Adipocyte (in vitro differentiated cells): ENCODE results near the gene FMN2.

Source experiments
- DNase-seq: peaks from one replicate; pipeline ENCODE4 v3.0.0-alpha.2; 2015; ENCODE audit warnings: low read depth
- H3K27me3 ChIP-seq: replicated peaks from 2 replicates; pipeline ENCODE4 v1.7.0; 2013; ENCODE audit warnings: mild to moderate bottlenecking, low read length, moderate library complexity; ENCODE audit not compliant: control insufficient read depth, insufficient read depth
- H3K36me3 ChIP-seq: 2 replicates; pipeline ENCODE4 v1.7.0; 2013; ENCODE audit warnings: low read length, mild to moderate bottlenecking, moderate library complexity; ENCODE audit not compliant: control insufficient read depth, insufficient read depth, severe bottlenecking
- H3K4me1 ChIP-seq: 2 replicates; pipeline ENCODE4 v1.7.0; 2013; ENCODE audit warnings: mild to moderate bottlenecking, low read length, moderate library complexity; ENCODE audit not compliant: control insufficient read depth, insufficient read depth
- H3K4me3 ChIP-seq: 2 replicates; pipeline ENCODE4 v1.7.0; 2013; ENCODE audit warnings: mild to moderate bottlenecking, low read length, moderate library complexity
- H3K9ac ChIP-seq: 2 replicates; pipeline ENCODE4 v1.7.0; 2013; ENCODE audit warnings: mild to moderate bottlenecking, low read length, moderate library complexity
- H3K9me3 ChIP-seq: 2 replicates; pipeline ENCODE4 v1.7.0; 2013; ENCODE audit warnings: mild to moderate bottlenecking, low read length, moderate library complexity; ENCODE audit not compliant: control insufficient read depth

The FMN2 gene

DNA sequence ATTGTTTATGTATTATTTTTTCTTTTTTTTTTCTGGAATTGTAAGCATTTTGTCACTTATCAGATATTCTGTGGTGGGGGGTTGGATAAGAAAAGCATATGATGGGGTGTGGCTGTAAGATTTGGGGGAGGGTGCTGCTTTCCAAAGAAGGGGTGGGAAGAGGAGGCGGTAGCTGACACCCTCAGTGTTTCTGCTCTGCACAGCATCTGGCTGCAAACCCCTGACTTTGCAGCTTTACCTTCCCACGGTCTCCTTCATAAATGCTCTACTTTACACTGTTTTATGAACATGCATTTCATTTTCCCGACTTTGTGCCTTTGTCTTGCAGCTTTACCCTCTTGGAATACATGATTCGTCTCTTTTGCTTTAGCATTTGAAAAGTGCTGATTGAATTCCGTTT, 7.6 kb downstream of the FMN2 start:
- Histone ChIP-seq H3K4me3 (no peak overlapping the region), H3K4me1 (peaks cover 16% of the 10 kb centered on the region)

DNA sequence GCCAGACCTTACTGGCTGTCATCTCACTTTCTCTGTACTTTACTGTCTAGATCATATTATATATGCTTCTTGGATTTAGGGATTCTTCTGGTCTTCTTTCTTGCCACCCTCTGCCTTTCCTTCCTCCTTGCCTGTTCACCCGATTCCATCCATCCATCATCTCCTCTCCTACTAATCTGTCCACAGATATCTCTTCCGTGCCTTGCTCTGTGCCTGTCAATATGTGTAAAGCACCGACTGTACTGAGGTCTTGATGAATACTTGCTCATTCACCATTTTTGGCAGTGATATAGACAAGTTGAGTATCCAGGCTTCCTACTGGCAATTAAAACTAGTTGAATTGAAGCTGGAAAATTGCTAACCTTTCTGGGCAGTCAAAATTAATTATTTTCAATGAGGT, 8.1 kb downstream of the FMN2 start:
- no peaks in the 10 kb centered on the region for H3K9me3 ChIP-seq
- H3K9ac ChIP-seq: no peak overlapping the region
- H3K27me3 ChIP-seq: no peaks in the 10 kb centered on the region
- peaks cover 16% of the 10 kb centered on the region for H3K4me1 ChIP-seq
- H3K4me3 ChIP-seq: no peak overlapping the region
- no peaks in the 10 kb centered on the region for H3K36me3 ChIP-seq
- DNase-seq: no peak

More for the DNA sequence above, 7.6 kb downstream of the FMN2 start:
- Histone ChIP-seq H3K9ac (no peak overlapping the region), H3K9me3 (no peaks in the 10 kb centered on the region), H3K36me3 (no peaks in the 10 kb centered on the region), H3K27me3 (no peaks in the 10 kb centered on the region)
- DNase-seq: no peak

- Histone ChIP-seq H3K36me3 (no peaks in the 10 kb centered on the region), H3K4me3 (no peak overlapping the region)
These were observed 8.8 kb downstream of the FMN2 start for GRCh38 chr1:240100371-240100934.

GRCh38 chr1:240101306-240101705, 9.6 kb downstream of the FMN2 start:
- Histone ChIP-seq H3K9ac (no peak overlapping the region), H3K36me3 (no peaks in the 10 kb centered on the region), H3K4me3 (no peak overlapping the region), H3K9me3 (no peaks in the 10 kb centered on the region), H3K4me1 (peaks cover 16% of the 10 kb centered on the region), H3K27me3 (no peaks in the 10 kb centered on the region)
- DNase-seq: no peak

More at GRCh38 chr1:240100371-240100934, 8.8 kb downstream of the FMN2 start:
- Histone ChIP-seq H3K9ac (no peak overlapping the region), H3K27me3 (no peaks in the 10 kb centered on the region), H3K4me1 (peaks cover 16% of the 10 kb centered on the region), H3K9me3 (no peaks in the 10 kb centered on the region)
- DNase-seq: peak; percentile 59

- H3K9ac ChIP-seq: no peak overlapping the region
- no peaks in the 10 kb centered on the region for H3K27me3 ChIP-seq
- H3K4me3 ChIP-seq: no peak overlapping the region
- H3K4me1 ChIP-seq: peaks cover 16% of the 10 kb centered on the region
- no peak for DNase-seq
- H3K9me3 ChIP-seq: no peaks in the 10 kb centered on the region
- no peaks in the 10 kb centered on the region for H3K36me3 ChIP-seq
These were observed 10.1 kb downstream of the FMN2 start for GRCh38 chr1:240101737-240102136.

DNA sequence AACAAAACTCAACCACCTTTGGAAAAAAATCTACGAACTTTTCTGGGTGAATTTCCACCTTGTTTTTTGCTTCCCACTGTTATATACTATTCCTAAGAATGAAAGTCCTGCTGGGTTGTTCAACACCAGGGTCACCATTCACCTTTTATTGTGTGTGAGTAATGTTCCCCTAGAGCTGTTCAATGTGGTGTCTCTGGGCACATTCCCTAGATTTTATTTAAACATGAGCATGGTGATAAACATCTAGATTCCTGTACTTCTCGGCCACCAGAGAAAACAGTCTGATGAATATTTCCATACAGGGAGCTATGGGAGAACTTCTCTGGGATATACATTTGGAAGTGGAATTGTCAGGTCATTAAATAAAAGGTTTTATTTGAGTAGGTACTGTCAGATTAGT, 13.0 kb downstream of the FMN2 start:
- peaks cover 13% of the 10 kb centered on the region for H3K4me1 ChIP-seq
- no peak for DNase-seq
- H3K9ac ChIP-seq: no peak overlapping the region
- H3K9me3 ChIP-seq: no peaks in the 10 kb centered on the region
- H3K36me3 ChIP-seq: no peaks in the 10 kb centered on the region
- no peak overlapping the region for H3K4me3 ChIP-seq
- H3K27me3 ChIP-seq: no peaks in the 10 kb centered on the region

DNA sequence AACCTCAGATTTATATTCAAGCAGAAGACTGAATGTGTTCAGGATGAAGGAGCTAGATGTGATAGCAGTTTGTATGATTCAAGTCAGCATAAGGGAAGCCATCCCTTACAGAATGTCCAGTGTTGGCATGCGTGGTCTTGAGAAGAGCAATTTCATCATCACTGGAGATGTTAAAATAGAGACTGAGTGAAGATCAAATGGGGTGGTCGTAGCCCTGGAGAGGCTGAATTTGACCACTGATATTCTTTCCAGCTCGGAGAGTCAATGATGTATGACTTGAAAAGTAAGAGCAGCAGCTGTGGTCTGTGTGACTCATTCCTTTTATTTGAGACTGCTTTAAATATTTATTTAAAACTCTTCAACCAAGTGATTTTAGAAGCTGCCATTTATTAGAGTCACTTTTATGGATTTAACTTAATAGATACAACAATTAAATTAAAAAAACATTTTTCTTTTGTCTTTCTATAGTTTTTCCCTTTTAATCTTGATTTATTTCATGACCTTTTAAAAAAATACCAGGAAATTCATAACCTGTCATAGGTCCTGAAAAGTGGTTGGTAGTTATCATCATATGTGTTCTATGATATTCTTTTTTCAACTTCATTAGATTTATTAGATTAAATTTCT, 15.5 kb downstream of the FMN2 start:
- Histone ChIP-seq H3K9me3 (no peaks in the 10 kb centered on the region), H3K4me3 (no peak overlapping the region), H3K9ac (no peak overlapping the region), H3K36me3 (no peaks in the 10 kb centered on the region), H3K4me1 (peaks cover 21% of the 10 kb centered on the region), H3K27me3 (no peaks in the 10 kb centered on the region)
- DNase-seq: peak; percentile 73

- Histone ChIP-seq H3K9me3 (no peaks in the 10 kb centered on the region), H3K9ac (no peak overlapping the region), H3K4me3 (no peak overlapping the region), H3K36me3 (no peaks in the 10 kb centered on the region), H3K4me1 (peaks cover 21% of the 10 kb centered on the region), H3K27me3 (no peaks in the 10 kb centered on the region)
- DNase-seq: no peak
These were observed 17.4 kb downstream of the FMN2 start for GRCh38 chr1:240109130-240109529.

- Histone ChIP-seq H3K4me3 (no peak overlapping the region), H3K4me1 (peaks cover 21% of the 10 kb centered on the region), H3K9me3 (no peaks in the 10 kb centered on the region), H3K27me3 (no peaks in the 10 kb centered on the region), H3K36me3 (no peaks in the 10 kb centered on the region), H3K9ac (no peak overlapping the region)
- DNase-seq: peak; percentile 41
These were observed 18.4 kb downstream of the FMN2 start for GRCh38 chr1:240109920-240110636.

GRCh38 chr1:240111558-240111957, 19.9 kb downstream of the FMN2 start:
- no peak for DNase-seq
- peaks cover 23% of the 10 kb centered on the region for H3K4me1 ChIP-seq

DNA sequence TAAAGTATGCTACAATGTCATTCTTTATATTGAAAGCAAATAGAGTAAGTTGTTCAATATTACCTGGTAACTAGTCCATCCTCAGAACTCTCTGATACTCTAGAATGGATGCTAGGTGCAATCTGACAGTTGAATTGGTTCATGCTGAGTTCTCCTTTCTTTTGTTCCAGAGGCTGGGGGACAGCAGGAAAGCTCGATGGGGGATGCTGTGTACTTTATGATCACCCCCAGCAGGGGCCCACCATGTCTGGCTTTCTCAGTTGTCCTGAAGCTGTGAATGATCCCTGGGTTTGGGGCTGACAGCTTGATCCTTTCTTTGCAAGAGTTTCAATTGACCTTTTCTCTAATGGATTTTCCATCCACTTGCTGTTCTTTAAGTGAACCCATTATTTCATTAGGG, 22.5 kb downstream of the FMN2 start:
- Histone ChIP-seq H3K27me3 (no peaks in the 10 kb centered on the region), H3K36me3 (no peaks in the 10 kb centered on the region), H3K4me3 (no peak overlapping the region), H3K9me3 (no peaks in the 10 kb centered on the region), H3K9ac (no peak overlapping the region), H3K4me1 (peaks cover 28% of the 10 kb centered on the region)
- no peak for DNase-seq

More at GRCh38 chr1:240111558-240111957, 19.9 kb downstream of the FMN2 start:
- no peaks in the 10 kb centered on the region for H3K36me3 ChIP-seq
- H3K9me3 ChIP-seq: no peaks in the 10 kb centered on the region
- no peak overlapping the region for H3K9ac ChIP-seq
- H3K27me3 ChIP-seq: no peaks in the 10 kb centered on the region
- no peak overlapping the region for H3K4me3 ChIP-seq
